ENCODE data around the gene NDEL1.
A peak's percentile ranks its signal among the peaks of the same experiment; 100 is the strongest.

Gene NDEL1

DNA sequence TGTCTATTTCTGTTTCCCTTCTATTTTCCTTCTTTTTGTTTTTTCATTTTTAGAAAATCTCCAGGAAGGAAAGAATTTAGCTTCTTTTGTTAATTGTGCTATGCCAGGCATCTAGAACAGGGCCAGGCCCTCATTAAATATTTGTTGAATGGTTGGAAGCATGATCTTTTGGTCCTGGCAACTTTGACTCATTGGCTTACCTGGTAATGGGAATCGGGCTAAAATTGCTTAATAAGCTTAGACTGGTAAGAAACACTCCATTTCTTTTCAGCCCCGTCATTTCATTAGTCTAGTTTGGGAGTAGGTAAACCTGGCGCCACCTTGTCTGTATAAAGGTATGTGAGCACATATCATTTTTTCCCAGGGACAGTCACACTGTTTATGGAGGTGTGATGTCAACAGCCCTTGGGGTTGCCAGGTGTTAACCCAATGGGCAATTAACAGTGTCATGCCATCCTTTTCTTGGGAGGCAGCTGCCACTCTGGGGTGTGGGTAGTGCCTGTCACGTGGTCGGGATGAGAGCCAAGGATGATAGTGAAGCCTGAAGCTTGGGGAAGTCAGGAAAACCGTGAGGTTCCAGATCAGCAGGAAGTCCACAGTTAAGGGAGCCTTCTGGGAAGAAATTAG is 9.5 kb upstream of the NDEL1 start:
- H3K4me3 ChIP-seq (replicated peaks; ENCODE audit: low read depth, low read length) = no peak overlapping the region
- DNase-seq (ENCODE audit: low read depth) = no peak
- TF ChIP-seq, protein P1, sequence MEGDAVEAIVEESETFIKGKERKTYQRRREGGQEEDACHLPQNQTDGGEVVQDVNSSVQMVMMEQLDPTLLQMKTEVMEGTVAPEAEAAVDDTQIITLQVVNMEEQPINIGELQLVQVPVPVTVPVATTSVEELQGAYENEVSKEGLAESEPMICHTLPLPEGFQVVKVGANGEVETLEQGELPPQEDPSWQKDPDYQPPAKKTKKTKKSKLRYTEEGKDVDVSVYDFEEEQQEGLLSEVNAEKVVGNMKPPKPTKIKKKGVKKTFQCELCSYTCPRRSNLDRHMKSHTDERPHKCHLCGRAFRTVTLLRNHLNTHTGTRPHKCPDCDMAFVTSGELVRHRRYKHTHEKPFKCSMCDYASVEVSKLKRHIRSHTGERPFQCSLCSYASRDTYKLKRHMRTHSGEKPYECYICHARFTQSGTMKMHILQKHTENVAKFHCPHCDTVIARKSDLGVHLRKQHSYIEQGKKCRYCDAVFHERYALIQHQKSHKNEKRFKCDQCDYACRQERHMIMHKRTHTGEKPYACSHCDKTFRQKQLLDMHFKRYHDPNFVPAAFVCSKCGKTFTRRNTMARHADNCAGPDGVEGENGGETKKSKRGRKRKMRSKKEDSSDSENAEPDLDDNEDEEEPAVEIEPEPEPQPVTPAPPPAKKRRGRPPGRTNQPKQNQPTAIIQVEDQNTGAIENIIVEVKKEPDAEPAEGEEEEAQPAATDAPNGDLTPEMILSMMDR (IDR thresholded peaks at IDR 0.05; ENCODE audit: low read length, missing control alignments) = no peak

- no peak for DNase-seq (ENCODE audit: low read depth)
- TF ChIP-seq, protein P1 (IDR thresholded peaks at IDR 0.05; ENCODE audit: low read length, missing control alignments) = no peak
- no peak overlapping the region for H3K4me3 ChIP-seq (replicated peaks; ENCODE audit: low read depth, low read length)
These were observed 8.9 kb upstream of the NDEL1 start for GRCh38 chr17:8426802-8427201.

GRCh38 chr17:8430966-8431365 is 4.7 kb upstream of the NDEL1 start:
- TF ChIP-seq, protein P1 (IDR thresholded peaks at IDR 0.05; ENCODE audit: low read length, missing control alignments) = no peak
- peak; percentile 88 for DNase-seq (ENCODE audit: low read depth)
- no peak overlapping the region for H3K4me3 ChIP-seq (replicated peaks; ENCODE audit: low read depth, low read length)

- TF ChIP-seq, protein P1 (IDR thresholded peaks at IDR 0.05; ENCODE audit: low read length, missing control alignments) = no peak
- peak; percentile 46 for DNase-seq (ENCODE audit: low read depth)
- peak overlapping the region; percentile 97 for H3K4me3 ChIP-seq (replicated peaks; ENCODE audit: low read depth, low read length)
These were observed 622 bp downstream of the NDEL1 start for GRCh38 chr17:8436169-8436843.

GRCh38 chr17:8436844-8437171 is 1.1 kb downstream of the NDEL1 start:
- peak; percentile 9 for DNase-seq (ENCODE audit: low read depth)
- peak overlapping the region; percentile 97 for H3K4me3 ChIP-seq (replicated peaks; ENCODE audit: low read depth, low read length)
- TF ChIP-seq, protein P1 (IDR thresholded peaks at IDR 0.05; ENCODE audit: low read length, missing control alignments) = no peak

- DNase-seq (ENCODE audit: low read depth) = no peak
- TF ChIP-seq, protein P1 (IDR thresholded peaks at IDR 0.05; ENCODE audit: low read length, missing control alignments) = no peak
- no peak overlapping the region for H3K4me3 ChIP-seq (replicated peaks; ENCODE audit: low read depth, low read length)
These were observed 2.8 kb downstream of the NDEL1 start for GRCh38 chr17:8438441-8438840.

- DNase-seq (ENCODE audit: low read depth) = no peak
- TF ChIP-seq, protein P1 (IDR thresholded peaks at IDR 0.05; ENCODE audit: low read length, missing control alignments) = no peak
- no peak overlapping the region for H3K4me3 ChIP-seq (replicated peaks; ENCODE audit: low read depth, low read length)
These were observed 4.0 kb downstream of the NDEL1 start for GRCh38 chr17:8439681-8440080.

Data from fibroblast of pulmonary artery (primary cell).